KBM-7 (cell line): ENCODE measurements around the gene DSCAML1.
A peak's percentile ranks its signal among the peaks of the same experiment; 100 is the strongest.

Source experiments
- DNase-seq: peaks from one replicate; pipeline ENCODE4 v3.0.0-alpha.2; 2015
- in situ Hi-C: fragments of 300-500 bp; cut with MboI; formaldehyde crosslinking; loops from 2 replicates; pipeline ENCODE4 v1.14.3; 2020; ENCODE audit warnings: low sequenced_read_pairs, low pct_unique_long_range_greater_than_20kb, mixed read lengths

Gene DSCAML1

GRCh38 chr11:117745346-117745745 is 51.7 kb downstream of the DSCAML1 start:
- in situ Hi-C loops: no loop called here
- no peak for DNase-seq

GRCh38 chr11:117744471-117745150 is 52.4 kb downstream of the DSCAML1 start:
- in situ Hi-C loops: no loop called here
- peak; percentile 15 for DNase-seq

DNA sequence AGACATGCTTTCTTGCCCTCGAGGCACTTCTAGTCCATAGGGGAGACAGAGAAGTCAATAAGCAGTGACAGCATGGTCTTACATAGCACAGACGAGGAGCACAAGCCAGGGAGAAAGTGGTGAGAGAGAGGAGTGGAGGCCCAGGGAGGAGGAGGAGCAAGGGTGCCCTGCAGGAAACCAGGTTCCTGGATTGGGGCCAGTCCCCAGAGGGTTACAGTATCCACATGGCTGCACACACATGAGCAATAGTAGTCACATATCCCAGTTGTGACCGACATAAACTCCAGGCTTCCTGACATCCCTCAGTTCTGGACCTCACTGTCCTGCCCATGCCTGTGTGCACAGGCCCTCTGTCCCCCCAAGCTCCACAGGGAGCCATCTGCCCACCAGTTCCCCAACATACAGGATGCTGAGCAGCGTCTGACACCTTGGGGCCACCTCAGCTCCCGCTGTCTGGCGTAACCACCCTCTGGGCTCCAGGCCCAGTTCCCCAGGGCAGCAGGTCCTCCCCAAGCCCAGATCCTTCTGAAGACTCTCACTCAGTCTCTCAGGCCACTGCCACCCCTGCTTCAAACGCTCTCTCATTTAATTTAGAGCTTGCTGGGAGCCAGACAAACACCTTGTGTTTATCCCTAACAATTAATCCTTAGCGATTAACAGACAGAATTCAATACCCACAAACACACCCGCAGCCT is 53.7 kb downstream of the DSCAML1 start:
- in situ Hi-C loops: no loop called here
- DNase-seq: no peak

- in situ Hi-C loops: no loop called here
- no peak for DNase-seq
Measured at GRCh38 chr11:117738246-117738957, 58.6 kb downstream of the DSCAML1 start.

DNA sequence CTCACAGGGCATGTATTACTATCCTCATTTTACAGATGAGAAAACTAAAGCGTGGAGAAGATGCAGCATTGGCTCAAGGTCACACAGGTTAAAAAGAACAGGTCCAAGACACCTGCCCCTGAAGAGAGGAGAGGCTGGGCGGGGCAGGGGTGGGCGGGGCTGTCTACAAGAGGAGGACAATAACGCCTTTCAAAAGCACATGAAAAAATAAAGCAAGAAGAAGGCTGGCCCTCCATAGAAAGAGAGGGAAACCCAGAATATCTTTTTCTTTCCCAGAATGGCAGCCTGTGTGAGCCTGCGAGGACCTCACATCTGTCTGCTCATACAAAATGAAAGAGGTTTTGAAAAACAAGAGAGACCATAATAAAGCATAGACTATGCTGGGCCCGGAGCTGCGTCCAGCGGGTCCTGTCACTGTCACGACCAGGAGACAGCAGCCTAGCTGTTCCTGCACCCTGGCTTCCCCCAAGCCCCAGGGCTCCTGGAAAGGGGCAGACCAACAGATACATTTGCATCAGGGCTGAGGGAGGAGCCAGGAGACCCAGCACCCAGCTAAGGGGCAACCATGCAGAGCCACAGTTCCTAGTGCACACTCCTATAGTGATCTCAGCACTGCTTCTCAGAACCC is 61.6 kb downstream of the DSCAML1 start:
- no peak for DNase-seq
- in situ Hi-C loops: no loop called here

GRCh38 chr11:117734601-117735024 is 62.4 kb downstream of the DSCAML1 start:
- peak; percentile 37 for DNase-seq
- in situ Hi-C loops: no loop called here

DNA sequence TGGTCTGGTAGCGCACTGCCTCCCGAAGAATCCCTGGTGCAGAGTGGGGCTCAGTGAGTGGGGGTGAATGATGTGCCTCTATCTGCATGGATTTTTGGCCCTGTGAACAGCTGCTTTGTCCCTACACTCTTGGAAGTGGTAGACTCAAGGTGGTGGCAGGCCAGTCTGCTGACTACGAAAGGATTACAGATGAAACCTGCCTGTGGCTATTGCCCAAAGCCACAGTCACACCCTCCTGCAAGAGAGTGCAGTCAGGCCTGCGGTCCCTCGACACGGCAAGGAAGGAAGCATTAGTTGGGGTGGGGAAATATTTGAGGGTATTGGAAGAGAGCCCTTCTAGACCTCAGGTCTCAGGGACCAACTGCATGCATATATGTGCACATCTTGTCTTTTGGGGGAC is 63.7 kb downstream of the DSCAML1 start:
- no peak for DNase-seq
- in situ Hi-C loops: no loop called here

DNA sequence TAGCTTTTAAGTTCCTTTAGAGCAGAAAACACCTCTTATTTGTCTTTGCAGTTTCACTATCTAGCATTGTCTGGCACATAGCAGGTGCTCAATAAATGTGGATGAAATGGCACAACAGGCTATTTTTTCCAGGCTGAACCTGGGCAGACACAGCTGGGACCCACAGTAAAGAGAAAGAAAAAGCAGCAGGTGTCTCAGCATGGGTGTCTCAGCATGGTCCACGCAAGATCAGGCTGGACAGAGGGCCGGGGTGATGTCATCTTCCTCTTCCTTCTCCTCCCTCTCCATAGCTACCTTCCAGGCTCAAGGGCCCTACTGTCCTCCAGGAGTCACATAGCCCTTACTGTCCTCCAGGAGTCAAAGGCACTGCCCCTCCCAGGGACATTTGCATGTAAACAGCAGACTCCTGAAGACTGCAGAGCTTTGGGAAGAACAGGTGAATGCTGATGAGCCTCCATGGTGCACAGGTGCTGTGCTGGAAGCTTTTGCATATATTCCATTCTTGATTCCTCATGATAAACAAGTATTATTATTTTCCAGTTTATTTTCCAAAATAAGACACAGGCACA is 65.2 kb downstream of the DSCAML1 start:
- DNase-seq: no peak
- in situ Hi-C loops: no loop called here

GRCh38 chr11:117730208-117730800 is 66.7 kb downstream of the DSCAML1 start:
- no peak for DNase-seq
- in situ Hi-C loops: no loop called here

GRCh38 chr11:117725048-117725734 is 71.8 kb downstream of the DSCAML1 start:
- no peak for DNase-seq
- in situ Hi-C loops: no loop called here

DNA sequence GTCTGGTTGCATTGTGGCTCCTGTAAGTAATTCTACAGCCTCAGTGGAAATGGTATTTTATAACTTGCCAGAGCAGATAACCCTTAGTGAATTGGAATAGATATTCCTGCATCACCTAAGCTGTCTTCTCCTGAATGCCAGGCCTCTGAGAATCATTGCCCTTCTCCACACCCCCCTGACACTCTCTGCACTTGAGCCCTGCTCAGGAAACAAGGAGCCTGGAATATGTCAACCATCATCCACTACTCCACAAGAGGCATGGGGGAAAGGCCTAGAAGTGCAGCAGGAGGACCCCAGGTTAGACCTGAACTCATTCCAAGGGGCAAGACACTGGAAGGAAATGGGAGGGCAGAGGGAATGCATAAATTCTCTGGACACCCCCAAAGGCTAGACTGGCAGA is 72.4 kb downstream of the DSCAML1 start:
- no peak for DNase-seq
- in situ Hi-C loops: no loop called here

GRCh38 chr11:117724104-117724503 is 72.9 kb downstream of the DSCAML1 start:
- no peak for DNase-seq
- in situ Hi-C loops: no loop called here

GRCh38 chr11:117723277-117724024 is 73.6 kb downstream of the DSCAML1 start:
- no peak for DNase-seq
- in situ Hi-C loops: no loop called here

- no peak for DNase-seq
- in situ Hi-C loops: no loop called here
Measured at GRCh38 chr11:117722082-117722481, 74.9 kb downstream of the DSCAML1 start.

DNA sequence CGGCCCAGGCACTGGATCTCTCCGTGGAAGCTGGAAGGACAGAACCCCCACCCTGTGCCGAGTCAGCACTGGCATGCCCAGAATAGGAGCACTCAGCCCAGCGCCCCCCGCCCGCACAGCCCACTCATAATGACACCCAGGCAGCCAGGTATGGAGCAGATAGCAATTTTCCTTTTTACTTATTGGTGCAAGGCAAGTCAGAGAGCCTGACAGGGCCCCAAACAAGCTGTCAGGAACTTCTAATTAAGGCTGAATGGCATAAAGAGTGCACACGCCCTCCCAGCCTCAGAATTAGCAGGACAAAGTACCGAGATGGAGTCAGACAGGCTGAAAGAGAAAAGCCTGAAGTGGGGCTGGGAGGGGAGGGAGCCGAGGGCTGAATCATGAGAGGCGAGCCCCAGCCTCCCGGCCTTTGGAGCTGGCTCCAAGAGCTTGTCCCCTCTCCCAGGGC is 76.9 kb downstream of the DSCAML1 start:
- in situ Hi-C loops: no loop called here
- no peak for DNase-seq

GRCh38 chr11:117719480-117719879 is 77.5 kb downstream of the DSCAML1 start:
- in situ Hi-C loops: no loop called here
- DNase-seq: no peak

DNA sequence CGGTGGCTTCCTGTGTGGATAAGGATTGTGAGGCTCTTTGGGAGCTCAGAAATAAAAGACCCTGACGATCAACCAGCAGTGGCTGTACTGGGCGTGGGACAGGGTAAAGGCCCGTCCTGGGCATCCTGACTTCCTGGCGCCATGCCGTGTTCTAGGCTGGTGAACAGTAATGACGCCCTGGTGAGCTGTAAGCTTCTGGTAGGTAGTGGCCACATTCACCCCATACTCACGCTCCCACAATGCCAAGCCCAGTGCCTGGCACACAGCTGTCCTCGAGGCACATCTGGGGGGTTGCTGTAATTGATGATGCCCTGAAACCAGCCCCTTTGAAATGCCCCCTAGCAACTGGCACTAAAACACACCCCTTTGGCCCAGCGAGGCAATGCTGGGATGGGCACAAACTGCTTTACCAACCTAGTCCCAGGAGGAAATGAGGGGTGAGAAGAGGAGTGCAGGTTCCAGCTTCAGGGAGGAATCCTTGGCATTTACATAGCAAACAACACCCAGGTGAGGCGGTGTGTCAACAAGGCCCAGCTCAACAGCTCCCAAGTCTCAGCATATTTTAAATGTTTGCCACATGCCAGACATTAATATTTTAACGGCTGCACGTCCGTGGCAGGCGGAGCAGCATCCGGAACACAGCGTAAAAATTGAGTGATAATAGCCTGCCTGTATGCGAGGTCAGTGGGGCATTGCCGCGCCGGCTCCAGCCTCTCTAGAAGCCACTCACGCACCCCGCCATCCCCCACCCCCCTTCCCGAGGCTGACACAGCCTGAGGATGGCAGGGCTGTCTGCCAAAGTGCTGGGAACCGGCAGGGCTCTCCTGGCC is 79.3 kb downstream of the DSCAML1 start:
- no peak for DNase-seq
- in situ Hi-C loops: no loop called here
